Fibroblast of lung (primary cell): ENCODE results near the gene PTMA. TPM values are rescaled to one million over a fixed set of nuclear protein-coding genes. Genes with fewer than 3 reads are reported as not detected.
A peak's percentile ranks its signal among the peaks of the same experiment; 100 is the strongest.

Experiments
- DNase-seq, 2 donors: peaks; one replicate each; pipeline versions ENCODE4 v3.0.0 to v3.0.0-alpha.2; 2010; ENCODE audit warnings: low read depth in 2 of 2
- H2AFZ ChIP-seq: 2 replicates; pipeline ENCODE4 v1.5.1; 2012; ENCODE audit warnings: low read length, control low read depth, inconsistent platforms
- H3K27ac ChIP-seq: 2 replicates; pipeline ENCODE4 v1.5.1; 2011; ENCODE audit warnings: low read length, control low read depth; ENCODE audit not compliant: insufficient read depth
- H3K27me3 ChIP-seq: 2 replicates; pipeline ENCODE4 v1.5.1; 2011; ENCODE audit warnings: mild to moderate bottlenecking, low read length; ENCODE audit not compliant: control insufficient read depth, insufficient read depth
- H3K36me3 ChIP-seq: 2 replicates; pipeline ENCODE4 v1.5.1; 2011; ENCODE audit warnings: low read length; ENCODE audit not compliant: control insufficient read depth, insufficient read depth
- H3K4me1 ChIP-seq: 2 replicates; pipeline ENCODE4 v1.5.1; 2011; ENCODE audit warnings: low read length; ENCODE audit not compliant: control insufficient read depth, insufficient read depth; ENCODE audit errors: extremely low read depth
- H3K4me2 ChIP-seq: 2 replicates; pipeline ENCODE4 v1.5.1; 2011; ENCODE audit warnings: low read length, control low read depth; ENCODE audit not compliant: insufficient read depth; ENCODE audit errors: extremely low read depth
- H3K4me3 ChIP-seq, 4 experiments: fragments of 200-600 bp in 1 of 4; sonication (generic) in 1 of 4; replicated peaks in 1 of 4; 2 replicates each; pipeline ENCODE4 v1.5.1; 2011 to 2016; ENCODE audit warnings: low read length in 4 of 4, low read depth in 3 of 4, mild to moderate bottlenecking in 3 of 4, control low read depth in 2 of 4, inconsistent platforms in 1 of 4, mixed read lengths in 1 of 4; ENCODE audit not compliant: insufficient read depth in 1 of 4; ENCODE audit errors: control extremely low read depth in 1 of 4
- H3K79me2 ChIP-seq: 2 replicates; pipeline ENCODE4 v1.5.1; 2012; ENCODE audit warnings: mild to moderate bottlenecking, low read length, inconsistent platforms; ENCODE audit not compliant: control insufficient read depth, insufficient read depth
- H3K9ac ChIP-seq: 2 replicates; pipeline ENCODE4 v1.5.1; 2011; ENCODE audit warnings: mild to moderate bottlenecking, low read length, control low read depth; ENCODE audit not compliant: insufficient read depth
- H3K9me3 ChIP-seq: 2 replicates; pipeline ENCODE4 v1.5.1; 2012; ENCODE audit warnings: low read depth, low read length; ENCODE audit not compliant: control insufficient read depth, insufficient read depth
- H4K20me1 ChIP-seq: 2 replicates; pipeline ENCODE4 v1.5.1; 2011; ENCODE audit warnings: low read length; ENCODE audit not compliant: control insufficient read depth, insufficient read depth; ENCODE audit errors: extremely low read depth
- CTCF ChIP-seq, 2 donors: IDR thresholded peaks in 1 of 2; conservative IDR thresholded peaks in 1 of 2; 1 replicate in 1 of 2; 2 replicates in 1 of 2; pipeline ENCODE4 v1.5.1; 2011 to 2012; ENCODE audit warnings: low read length in 2 of 2, control low read depth in 1 of 2, inconsistent platforms in 1 of 2, low read depth in 1 of 2, mild to moderate bottlenecking in 1 of 2
- EZH2 ChIP-seq: IDR thresholded peaks from 2 replicates; pipeline ENCODE4 v1.5.1; 2012; ENCODE audit warnings: low read length, control low read depth, mild to moderate bottlenecking; ENCODE audit errors: missing control alignments
- polyA plus RNA-seq, 2 donors: library from polyadenylated mRNA; depleted of rRNA in 1 of 2; stranded (reverse) in 1 of 2; unstranded in 1 of 2; fragments of >200 nt; gene quantifications; 2 replicates each; pipeline ENCODE4 v1.2.1, GENCODE V29; 2011 to 2012; ENCODE audit warnings: missing spikeins in 1 of 2
- total RNA-seq: library from RNA; depleted of rRNA; stranded (reverse); fragments of >200 nt; gene quantifications from 2 replicates; pipeline ENCODE4 v1.2.1, GENCODE V29; 2014

PTMA gene
- total and polyA plus RNA-seq, 2 donors (not counting 1 experiment from before 2014, with no cell fraction given) = 481 to 650 TPM

- Histone ChIP-seq H4K20me1 (no peaks in the 10 kb centered on the region), H3K4me2 (peak overlapping the region; percentile 91), H2AFZ (no peak overlapping the region), H3K4me1 (peaks cover 14% of the 10 kb centered on the region), H3K27ac (peak overlapping the region; percentile 93), H3K4me3 (peak overlapping the region; percentile 85 to 95 (median 92)), H3K27me3 (no peaks in the 10 kb centered on the region), H3K79me2 (peaks cover 44% of the 10 kb centered on the region), H3K9me3 (no peaks in the 10 kb centered on the region), H3K36me3 (peaks cover 5% of the 10 kb centered on the region), H3K9ac (peak overlapping the region; percentile 97)
- DNase-seq = peak; percentile 77 to 84
- TF ChIP-seq CTCF (conservative IDR thresholded peaks at IDR 0.05 in 1 of 2, IDR thresholded peaks at IDR 0.05 in 1 of 2; ENCODE audit: low read depth in 1 of 2, low read length in 2 of 2) = peak; percentile 38 to 63
- no peak for TF ChIP-seq EZH2
Measured at GRCh38 chr2:231709981-231710798, 1.9 kb downstream of the PTMA start.

GRCh38 chr2:231710799-231711676, 2.7 kb downstream of the PTMA start:
- H3K27me3 ChIP-seq = no peaks in the 10 kb centered on the region
- no peak overlapping the region for H2AFZ ChIP-seq
- H3K27ac ChIP-seq = peak overlapping the region; percentile 50
- peak overlapping the region; percentile 56 to 88 (median 76) for H3K4me3 ChIP-seq
- TF ChIP-seq CTCF (conservative IDR thresholded peaks at IDR 0.05 in 1 of 2, IDR thresholded peaks at IDR 0.05 in 1 of 2; ENCODE audit: low read depth in 1 of 2, low read length in 2 of 2) = peak in 1 of 2 donors; percentile 13
- TF ChIP-seq EZH2 = no peak
- peaks cover 42% of the 10 kb centered on the region for H3K79me2 ChIP-seq
- peaks cover 21% of the 10 kb centered on the region for H3K4me1 ChIP-seq
- H3K9me3 ChIP-seq = no peaks in the 10 kb centered on the region
- DNase-seq = peak; percentile 23 to 31
- H4K20me1 ChIP-seq = no peaks in the 10 kb centered on the region
- peak overlapping the region; percentile 91 for H3K4me2 ChIP-seq
- H3K36me3 ChIP-seq = peaks cover 5% of the 10 kb centered on the region
- H3K9ac ChIP-seq = peak overlapping the region; percentile 97
